GM12875 (cell line): ENCODE results near the gene JPH4.
"Not testable (repeated sequence)": the region's sequence is repeated elsewhere in the genome, so short reads cannot be mapped to it uniquely, and the experiment has no call there.

ENCODE experiments used
- H3K4me3 ChIP-seq: one replicate; pipeline ENCODE4 v1.5.1; 2011; ENCODE audit warnings: low read depth, low read length, control low read depth
- CTCF ChIP-seq: IDR thresholded peaks from 2 replicates; pipeline ENCODE4 v1.5.1; 2011; ENCODE audit warnings: low read depth, mild to moderate bottlenecking, control low read depth, inconsistent platforms, low read length, moderate library complexity, borderline replicate concordance; ENCODE audit not compliant: insufficient read depth

The JPH4 gene

GRCh38 chr14:23602181-23603095, 23.8 kb upstream of the JPH4 start:
- H3K4me3 ChIP-seq: no peak overlapping the region
- no peak for TF ChIP-seq CTCF

- TF ChIP-seq CTCF: no peak
- H3K4me3 ChIP-seq: no peak overlapping the region
Observed at GRCh38 chr14:23601845-23602180, 23.2 kb upstream of the JPH4 start.

- H3K4me3 ChIP-seq: no peak overlapping the region
- TF ChIP-seq CTCF: no peak
Observed at GRCh38 chr14:23601424-23601823, 22.8 kb upstream of the JPH4 start.

GRCh38 chr14:23600806-23601205, 22.2 kb upstream of the JPH4 start:
- no peak overlapping the region for H3K4me3 ChIP-seq
- TF ChIP-seq CTCF: no peak

GRCh38 chr14:23600322-23600707, 21.7 kb upstream of the JPH4 start:
- H3K4me3 ChIP-seq: no peak overlapping the region
- no peak for TF ChIP-seq CTCF

GRCh38 chr14:23594191-23594590, 15.6 kb upstream of the JPH4 start:
- not testable (repeated sequence) for H3K4me3 ChIP-seq

- no peak overlapping the region for H3K4me3 ChIP-seq
- no peak for TF ChIP-seq CTCF
Observed at GRCh38 chr14:23590198-23590597, 11.6 kb upstream of the JPH4 start.
